Psoas muscle (tissue), 8 donors: ENCODE measurements around the gene DDX4. TPM values are rescaled to one million over a fixed set of nuclear protein-coding genes. Genes with fewer than 3 reads are reported as not detected.

ENCODE experiments used
- ATAC-seq, 4 donors: fragments of 200-7000 bp; cut with Tn5 transposase; one replicate each; pipeline ENCODE4 v1.9.1; 2020; ENCODE audit warnings: moderate library complexity in 3 of 4, mild to moderate bottlenecking in 2 of 4
- DNase-seq, 2 donors: peaks; one replicate each; pipeline ENCODE4 v3.0.0-alpha.2; 2020
- H3K27ac ChIP-seq: fragments of 200-600 bp; one replicate; pipeline ENCODE4 v1.8.0; 2022
- H3K27me3 ChIP-seq, 3 donors: fragments of 200-600 bp in 1 of 3; one replicate each; pipeline versions ENCODE4 v1.6.1 to v1.8.0; 2013 to 2022; ENCODE audit warnings: low read length in 2 of 3, mild to moderate bottlenecking in 2 of 3, moderate library complexity in 1 of 3; ENCODE audit not compliant: insufficient read depth in 3 of 3
- H3K36me3 ChIP-seq, 2 donors: fragments of 200-600 bp in 1 of 2; one replicate each; pipeline versions ENCODE4 v1.6.1 to v1.8.0; 2013 to 2022; ENCODE audit warnings: low read depth in 1 of 2, mild to moderate bottlenecking in 1 of 2, moderate library complexity in 1 of 2; ENCODE audit not compliant: insufficient read depth in 1 of 2
- H3K4me1 ChIP-seq: fragments of 200-600 bp; one replicate; pipeline ENCODE4 v1.8.0; 2022
- H3K4me3 ChIP-seq: fragments of 200-600 bp; one replicate; pipeline ENCODE4 v1.8.0; 2022; ENCODE audit warnings: mild to moderate bottlenecking
- H3K9me3 ChIP-seq: fragments of 200-600 bp; one replicate; pipeline ENCODE4 v1.8.0; 2022
- WGBS, 3 donors: extraction: QIAGEN DNeasy Blood & Tissue Kit; methylation state at CpG; one replicate each; pipeline versions ENCODE4 v1.1.6 to v1.1.7; 2013; 5-methylcytosine and 5-hydroxymethylcytosine counted together
- intact Hi-C, 2 donors: fragments of 100-400 bp; cut with DNase I; formaldehyde crosslinking; loops; one replicate each; pipeline versions ENCODE4 v1.11.0 to v1.14.2; 2022
- polyA plus RNA-seq, 3 donors: library from polyadenylated mRNA; stranded (reverse); fragments of 200-250 nt; gene quantifications; one replicate each; pipeline ENCODE4 v1.2.3, GENCODE V29; 2013
- total RNA-seq, 4 donors: library from RNA; stranded (reverse); fragmentation: NEBNext Ultra II Directional in 2 of 4; extraction: Animal tissue kit (Norgen Biotek cat#: 25700) in 2 of 4; gene quantifications; one replicate each; pipeline versions ENCODE4 v1.2.1 to v1.2.4, GENCODE V29; 2021 to 2023
- TF ChIP-seq, protein P1 (sequence below): fragments of 200-600 bp; IDR thresholded peaks from one replicate; pipeline ENCODE4 v1.8.0; 2022; ENCODE audit warnings: antibody characterized with exemption
- donor health status: healthy with polysubstance abuse.
- donor health status: DM: no; HTN: no; CAD: no; lungs with moderate emphysema.
- donor health status: Bipolar disorder and iron deficiency.
- donor health status: healthy.
- donor health status: DM: yes; HTN: yes; CAD: no.
- donor health status: DM: no; HTN: no; CAD: no.
- donor health status: DM: no; HTN: no; CAD: no.
- donor health status: DM: yes; HTN: yes; CAD: no.

Gene DDX4
- total and polyA plus RNA-seq, 7 donors, result 0.03 to 0.18 TPM; not detected in 5

DNA sequence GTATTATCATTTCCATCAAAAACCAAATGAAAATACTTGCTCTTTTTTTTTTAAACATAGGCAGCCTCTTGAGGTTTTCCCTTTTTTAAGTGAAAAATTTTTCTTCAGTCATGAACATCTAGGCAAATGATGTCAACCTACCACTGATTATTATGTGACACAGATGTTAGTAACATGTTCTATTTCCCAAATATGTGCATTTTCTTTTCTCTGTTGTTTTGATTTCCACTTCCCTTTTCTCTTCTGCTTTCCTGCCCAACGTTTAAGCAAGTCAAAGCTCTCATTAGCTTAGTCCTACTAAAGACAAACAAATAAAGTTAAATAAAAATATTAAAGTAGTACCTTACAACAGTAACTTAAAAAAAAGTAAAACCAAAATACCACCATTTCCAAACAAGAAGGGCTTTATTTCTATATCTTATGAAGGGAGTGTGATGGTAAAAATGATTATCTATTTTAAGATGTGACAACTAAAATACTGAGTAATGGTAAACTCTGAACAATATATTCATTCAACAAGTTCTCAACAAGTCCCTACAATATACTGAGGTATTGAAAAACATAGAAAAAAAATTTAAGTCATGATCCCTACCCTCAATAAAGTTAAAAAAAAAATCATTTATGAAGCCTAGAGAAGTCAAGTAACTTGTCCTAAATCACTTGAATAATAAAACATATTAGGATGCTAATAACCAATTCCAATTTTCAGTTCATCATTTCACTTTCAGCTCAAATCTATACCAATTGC lies 35.1 kb upstream of the DDX4 start:
- ATAC-seq (no peak), DNase-seq (no peak)
- no peak overlapping the region for H3K27ac ChIP-seq
- no peaks in the 10 kb centered on the region for H3K27me3 ChIP-seq
- intact Hi-C loops, result no loop called here
- no peak overlapping the region for H3K4me3 ChIP-seq
- H3K9me3 ChIP-seq, result no peaks in the 10 kb centered on the region
- peaks cover 5% of the 10 kb centered on the region for H3K4me1 ChIP-seq
- H3K36me3 ChIP-seq, result peaks cover 0 to 20% of the 10 kb centered on the region in 2 donors
- WGBS, 3 donors, result 56 to 62% (median 59%) methylated on average over 1 of the region's 1 CpG
- TF ChIP-seq, protein P1, sequence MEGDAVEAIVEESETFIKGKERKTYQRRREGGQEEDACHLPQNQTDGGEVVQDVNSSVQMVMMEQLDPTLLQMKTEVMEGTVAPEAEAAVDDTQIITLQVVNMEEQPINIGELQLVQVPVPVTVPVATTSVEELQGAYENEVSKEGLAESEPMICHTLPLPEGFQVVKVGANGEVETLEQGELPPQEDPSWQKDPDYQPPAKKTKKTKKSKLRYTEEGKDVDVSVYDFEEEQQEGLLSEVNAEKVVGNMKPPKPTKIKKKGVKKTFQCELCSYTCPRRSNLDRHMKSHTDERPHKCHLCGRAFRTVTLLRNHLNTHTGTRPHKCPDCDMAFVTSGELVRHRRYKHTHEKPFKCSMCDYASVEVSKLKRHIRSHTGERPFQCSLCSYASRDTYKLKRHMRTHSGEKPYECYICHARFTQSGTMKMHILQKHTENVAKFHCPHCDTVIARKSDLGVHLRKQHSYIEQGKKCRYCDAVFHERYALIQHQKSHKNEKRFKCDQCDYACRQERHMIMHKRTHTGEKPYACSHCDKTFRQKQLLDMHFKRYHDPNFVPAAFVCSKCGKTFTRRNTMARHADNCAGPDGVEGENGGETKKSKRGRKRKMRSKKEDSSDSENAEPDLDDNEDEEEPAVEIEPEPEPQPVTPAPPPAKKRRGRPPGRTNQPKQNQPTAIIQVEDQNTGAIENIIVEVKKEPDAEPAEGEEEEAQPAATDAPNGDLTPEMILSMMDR, result no peak

DNA sequence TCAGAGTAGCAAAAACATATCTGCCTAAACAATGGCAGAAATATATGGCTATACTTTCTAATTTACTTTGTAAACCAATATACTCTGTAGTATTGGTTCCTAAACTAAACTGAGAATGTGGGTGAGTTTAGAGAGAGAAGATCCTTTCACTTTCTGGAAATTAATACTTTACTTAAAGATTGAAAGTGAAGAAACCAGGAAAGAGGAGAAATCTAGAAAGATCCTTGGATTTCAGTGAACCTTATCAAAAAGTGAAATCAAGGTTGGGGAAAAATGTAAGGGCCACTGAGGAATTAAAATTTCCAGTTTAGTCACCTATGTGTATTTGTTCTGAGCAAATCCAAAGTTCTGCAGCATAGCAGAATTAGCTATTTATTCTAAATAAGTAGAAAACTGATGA lies 31.6 kb upstream of the DDX4 start:
- no peak for ATAC-seq
- H3K4me1 ChIP-seq, result peaks cover 4% of the 10 kb centered on the region
- TF ChIP-seq, protein P1, result no peak
- no peaks in the 10 kb centered on the region for H3K27me3 ChIP-seq
- no peak overlapping the region for H3K4me3 ChIP-seq
- no peaks in the 10 kb centered on the region for H3K9me3 ChIP-seq
- H3K27ac ChIP-seq, result no peak overlapping the region
- DNase-seq, result no peak
- intact Hi-C loops, result no loop called here
- peaks cover 0 to 37% of the 10 kb centered on the region in 2 donors for H3K36me3 ChIP-seq

DNA sequence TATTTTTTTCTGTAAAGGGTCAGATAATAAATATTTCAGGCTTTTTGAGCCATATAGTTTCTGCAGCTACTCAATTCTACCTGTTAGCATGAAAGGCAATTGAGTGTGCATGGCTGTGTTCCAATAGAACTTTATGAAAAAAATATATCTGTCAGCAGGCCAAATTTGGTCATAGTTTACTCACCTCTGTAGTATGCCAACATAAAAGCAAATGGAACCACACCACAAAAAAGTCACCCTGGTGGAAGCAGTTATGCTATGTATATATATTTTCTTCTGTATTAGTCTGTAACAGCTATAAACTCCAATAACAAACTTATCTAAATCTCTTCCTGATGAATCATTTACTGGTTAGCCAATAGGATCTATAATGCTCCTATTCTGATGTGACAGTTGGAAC lies 29.1 kb upstream of the DDX4 start:
- Histone ChIP-seq H3K27me3 (no peaks in the 10 kb centered on the region), H3K4me3 (no peak overlapping the region), H3K36me3 (peaks cover 0 to 31% of the 10 kb centered on the region in 2 donors), H3K4me1 (peaks cover 6% of the 10 kb centered on the region), H3K9me3 (no peaks in the 10 kb centered on the region), H3K27ac (no peak overlapping the region)
- intact Hi-C loops, result no loop called here
- no peak for ATAC-seq
- TF ChIP-seq, protein P1, result no peak
- DNase-seq, result no peak

DNA sequence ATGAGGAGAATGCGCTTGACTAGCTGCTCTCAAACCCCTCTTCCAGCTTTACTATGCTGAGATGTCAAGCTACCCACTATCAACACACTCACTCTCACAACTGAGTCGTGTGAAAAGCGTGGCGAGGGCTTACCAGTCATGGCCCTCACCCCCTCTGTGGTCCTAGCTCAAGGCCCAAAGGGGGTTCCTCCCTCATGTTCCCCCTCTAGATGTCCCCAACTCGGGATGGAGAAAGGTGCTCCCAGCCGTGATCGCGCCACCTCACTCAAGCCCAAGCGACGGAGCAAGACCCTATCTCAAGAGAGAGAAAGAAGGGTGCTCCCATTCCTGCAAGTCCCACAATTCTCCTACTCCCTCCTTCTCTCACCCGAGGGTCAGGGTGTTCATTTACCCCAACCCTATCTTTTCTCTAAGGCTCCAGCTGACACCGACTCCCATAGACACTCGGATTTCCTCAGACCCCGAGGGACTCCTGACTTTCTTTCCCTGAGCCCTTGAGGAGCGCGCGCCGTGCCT lies 26.3 kb upstream of the DDX4 start:
- no peaks in the 10 kb centered on the region for H3K9me3 ChIP-seq
- H3K4me3 ChIP-seq, result peak overlapping the region; percentile 82
- peak; percentile 2 to 9 (median 4) for ATAC-seq
- WGBS, 3 donors, result 6 to 10% (median 7%) methylated on average over 18 of the region's 18 CpGs
- no peak for DNase-seq
- TF ChIP-seq, protein P1, result no peak
- intact Hi-C loops, result loop anchor here in 1 of 2 donors (10.0 kb wide), 1 partner anchor 493 kb away; no protein-coding TSS in a partner anchor
- H3K4me1 ChIP-seq, result peaks cover 6% of the 10 kb centered on the region
- peak overlapping the region; percentile 72 for H3K27ac ChIP-seq
- H3K27me3 ChIP-seq, result no peaks in the 10 kb centered on the region
- H3K36me3 ChIP-seq, result peaks cover 0 to 24% of the 10 kb centered on the region in 2 donors
